WTC11 (cell line): ENCODE measurements around the gene MRTFA. TPM values are rescaled to one million over a fixed set of nuclear protein-coding genes. Genes with fewer than 3 reads are reported as not detected.

Experiments
- AFF4 ChIP-seq: sonication (generic); formaldehyde crosslinking; IDR thresholded peaks from 2 replicates; pipeline ENCODE4 v1.8.1; 2023; ENCODE audit warnings: mild to moderate bottlenecking, missing genetic modification reagents, borderline replicate concordance
- ARID4B ChIP-seq: sonication (generic); formaldehyde crosslinking; IDR thresholded peaks from 2 replicates; pipeline ENCODE4 v1.8.0; 2023; ENCODE audit warnings: missing genetic modification reagents, mild to moderate bottlenecking, borderline replicate concordance
- ATF2 ChIP-seq: sonication (generic); formaldehyde crosslinking; IDR thresholded peaks from 2 replicates; pipeline ENCODE4 v1.8.1; 2022; ENCODE audit warnings: low read depth, missing genetic modification reagents, borderline replicate concordance
- E2F4 ChIP-seq: sonication (generic); formaldehyde crosslinking; IDR thresholded peaks from 2 replicates; pipeline ENCODE4 v1.8.1; 2022; ENCODE audit warnings: low read depth, mild to moderate bottlenecking, moderate library complexity, missing genetic modification reagents, borderline replicate concordance
- EMX1 ChIP-seq: fragments of 250-450 bp; sonication (Bioruptor Pico); IDR thresholded peaks from 2 replicates; pipeline ENCODE4 v1.8.0; 2021; ENCODE audit warnings: mild to moderate bottlenecking
- IRF1 ChIP-seq: sonication (generic); formaldehyde crosslinking; IDR thresholded peaks from 2 replicates; pipeline ENCODE4 v1.8.0; 2023; ENCODE audit warnings: missing genetic modification reagents
- SMAD4 ChIP-seq: sonication (generic); formaldehyde crosslinking; IDR thresholded peaks from 2 replicates; pipeline ENCODE4 v1.8.0; 2022; ENCODE audit warnings: mild to moderate bottlenecking, missing genetic modification reagents
- USF2 ChIP-seq: sonication (generic); formaldehyde crosslinking; IDR thresholded peaks from 2 replicates; pipeline ENCODE4 v1.8.1; 2023; ENCODE audit warnings: mild to moderate bottlenecking, missing genetic modification reagents, moderate library complexity
- ZBTB21 ChIP-seq: sonication (generic); formaldehyde crosslinking; IDR thresholded peaks from 2 replicates; pipeline ENCODE4 v1.8.1; 2023; ENCODE audit warnings: mild to moderate bottlenecking, missing genetic modification reagents, borderline replicate concordance
- ZNF281 ChIP-seq: sonication (generic); formaldehyde crosslinking; IDR thresholded peaks from 2 replicates; pipeline ENCODE4 v1.8.0; 2023; ENCODE audit warnings: mild to moderate bottlenecking, missing genetic modification reagents
- total RNA-seq: library from RNA; stranded (reverse); gene quantifications from 3 replicates; pipeline ENCODE4 v1.2.3, GENCODE V29; 2021

MRTFA gene
- total RNA-seq, 1 experiment from 2014 or later, result 48.4 TPM

- TF ChIP-seq AFF4 (CRISPR knock-in tag) (no peak), ZBTB21 (CRISPR knock-in tag) (no peak), SMAD4 (CRISPR knock-in tag) (no peak), E2F4 (CRISPR knock-in tag) (no peak), ARID4B (CRISPR knock-in tag) (no peak), USF2 (CRISPR knock-in tag) (no peak), ATF2 (no peak), ZNF281 (no peak), EMX1 (CRISPR knock-in tag) (no peak), IRF1 (CRISPR knock-in tag) (no peak)
Observed at GRCh38 chr22:40446203-40446602, 190.3 kb downstream of the MRTFA start (continued).
